ENCODE results near the gene PLXDC2.

The PLXDC2 gene

DNA sequence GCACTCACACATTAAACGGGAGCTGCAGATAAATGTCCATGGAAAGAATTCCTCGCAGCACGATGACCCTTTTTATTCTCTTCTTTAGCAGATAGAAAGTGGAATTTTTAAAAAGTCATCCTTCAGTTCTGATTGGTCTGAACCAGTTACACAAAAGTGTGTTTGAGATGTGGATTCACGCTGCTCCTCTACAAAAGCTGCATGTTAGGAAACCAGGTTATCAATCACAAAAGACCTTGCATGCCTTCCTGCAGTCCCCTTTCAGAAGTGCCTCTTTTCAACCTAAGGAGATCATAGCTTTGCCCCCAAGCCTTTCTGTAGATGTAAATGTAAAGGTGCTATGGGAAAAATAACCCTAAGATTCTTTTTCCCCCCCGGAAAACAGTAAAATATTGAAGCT, 299.7 kb downstream of the PLXDC2 start:
- no peak overlapping the region for H3K4me3 ChIP-seq (ENCODE audit: control insufficient read depth, low read depth, low read length)
- TF ChIP-seq, protein P1, sequence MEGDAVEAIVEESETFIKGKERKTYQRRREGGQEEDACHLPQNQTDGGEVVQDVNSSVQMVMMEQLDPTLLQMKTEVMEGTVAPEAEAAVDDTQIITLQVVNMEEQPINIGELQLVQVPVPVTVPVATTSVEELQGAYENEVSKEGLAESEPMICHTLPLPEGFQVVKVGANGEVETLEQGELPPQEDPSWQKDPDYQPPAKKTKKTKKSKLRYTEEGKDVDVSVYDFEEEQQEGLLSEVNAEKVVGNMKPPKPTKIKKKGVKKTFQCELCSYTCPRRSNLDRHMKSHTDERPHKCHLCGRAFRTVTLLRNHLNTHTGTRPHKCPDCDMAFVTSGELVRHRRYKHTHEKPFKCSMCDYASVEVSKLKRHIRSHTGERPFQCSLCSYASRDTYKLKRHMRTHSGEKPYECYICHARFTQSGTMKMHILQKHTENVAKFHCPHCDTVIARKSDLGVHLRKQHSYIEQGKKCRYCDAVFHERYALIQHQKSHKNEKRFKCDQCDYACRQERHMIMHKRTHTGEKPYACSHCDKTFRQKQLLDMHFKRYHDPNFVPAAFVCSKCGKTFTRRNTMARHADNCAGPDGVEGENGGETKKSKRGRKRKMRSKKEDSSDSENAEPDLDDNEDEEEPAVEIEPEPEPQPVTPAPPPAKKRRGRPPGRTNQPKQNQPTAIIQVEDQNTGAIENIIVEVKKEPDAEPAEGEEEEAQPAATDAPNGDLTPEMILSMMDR (IDR thresholded peaks at IDR 0.05; ENCODE audit: control insufficient read depth, insufficient read depth, low read depth, low read length, missing control alignments): no peak
- no peak for DNase-seq (ENCODE audit: low read depth)

DNA sequence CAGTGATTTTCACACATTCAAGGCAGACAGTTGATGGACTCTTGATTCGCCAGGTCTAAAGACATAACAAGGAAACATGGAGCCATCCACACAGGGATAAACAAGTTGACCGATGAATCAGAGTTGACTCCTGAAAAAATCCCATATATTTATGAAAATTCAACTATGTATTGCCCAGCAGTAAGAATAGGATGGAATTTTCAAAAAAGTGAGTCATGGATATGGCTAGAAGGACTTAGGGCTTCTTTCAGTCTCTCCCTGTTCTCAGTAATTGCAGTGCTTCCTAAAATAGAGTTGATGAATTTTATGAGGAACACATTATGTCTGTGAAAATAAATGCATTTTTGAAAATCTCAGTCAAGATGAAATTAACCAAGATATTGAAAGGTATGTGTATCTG, 301.2 kb downstream of the PLXDC2 start:
- TF ChIP-seq, protein P1 (IDR thresholded peaks at IDR 0.05; ENCODE audit: control insufficient read depth, insufficient read depth, low read depth, low read length, missing control alignments): no peak
- no peak for DNase-seq (ENCODE audit: low read depth)
- no peak overlapping the region for H3K4me3 ChIP-seq (ENCODE audit: control insufficient read depth, low read depth, low read length)

DNA sequence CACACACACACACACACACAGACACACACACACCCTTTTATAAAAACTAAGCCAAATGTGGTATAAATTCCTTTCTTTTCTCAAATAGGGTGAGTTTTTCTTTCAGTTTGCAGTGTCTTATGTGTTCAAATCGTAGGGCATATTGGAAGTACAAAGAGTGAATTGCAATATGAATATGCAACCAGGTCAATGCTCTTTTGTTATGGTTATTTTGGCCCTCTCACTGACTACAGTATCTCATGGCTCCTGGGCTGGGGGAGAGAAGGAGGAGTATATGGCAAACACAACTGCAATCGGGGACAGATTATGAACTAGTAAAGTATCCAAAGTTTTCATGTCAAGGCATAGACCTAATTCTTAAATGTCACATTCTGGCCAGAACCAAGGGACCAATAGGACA, 301.9 kb downstream of the PLXDC2 start:
- DNase-seq (ENCODE audit: low read depth): no peak
- TF ChIP-seq, protein P1 (IDR thresholded peaks at IDR 0.05; ENCODE audit: control insufficient read depth, insufficient read depth, low read depth, low read length, missing control alignments): no peak
- H3K4me3 ChIP-seq (ENCODE audit: control insufficient read depth, low read depth, low read length): no peak overlapping the region

DNA sequence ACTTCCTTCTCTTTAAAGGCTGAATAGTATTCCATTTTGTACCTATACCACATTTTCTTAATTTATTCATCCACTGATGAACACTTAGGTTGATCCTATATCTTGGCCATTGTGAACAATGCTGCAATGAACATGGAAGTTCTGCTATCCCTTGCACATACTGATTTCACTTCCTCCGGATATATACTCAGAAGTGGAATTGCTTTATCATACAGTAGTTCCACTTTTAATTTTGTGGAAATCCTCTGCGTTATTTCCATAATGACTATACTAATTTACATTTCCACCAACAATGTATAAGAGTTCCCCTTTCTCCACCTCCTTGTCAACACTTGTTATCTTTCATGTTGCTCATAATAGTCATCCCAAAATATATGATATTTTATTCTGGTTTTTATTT, 312.6 kb downstream of the PLXDC2 start:
- no peak overlapping the region for H3K4me3 ChIP-seq (ENCODE audit: control insufficient read depth, low read depth, low read length)
- no peak for DNase-seq (ENCODE audit: low read depth)
- TF ChIP-seq, protein P1 (IDR thresholded peaks at IDR 0.05; ENCODE audit: control insufficient read depth, insufficient read depth, low read depth, low read length, missing control alignments): no peak

DNA sequence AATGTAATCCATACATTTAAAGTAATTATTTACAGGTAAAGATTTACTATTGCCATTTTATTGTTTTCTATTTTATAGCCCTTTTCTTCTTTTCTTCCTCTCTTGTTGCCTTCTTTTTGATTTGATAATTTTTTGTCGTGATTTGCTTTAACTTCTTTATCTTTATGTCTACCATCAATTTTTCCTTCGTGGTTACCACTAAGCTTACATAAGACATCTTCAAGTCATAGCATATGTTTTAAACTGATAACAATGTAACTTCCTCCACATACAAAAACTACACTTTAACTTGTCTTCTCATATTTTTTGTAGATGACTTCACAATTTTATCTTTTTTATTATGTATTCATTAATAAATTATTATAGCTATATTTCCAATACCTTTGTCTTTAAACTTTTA, 316.6 kb downstream of the PLXDC2 start:
- no peak for DNase-seq (ENCODE audit: low read depth)

DNA sequence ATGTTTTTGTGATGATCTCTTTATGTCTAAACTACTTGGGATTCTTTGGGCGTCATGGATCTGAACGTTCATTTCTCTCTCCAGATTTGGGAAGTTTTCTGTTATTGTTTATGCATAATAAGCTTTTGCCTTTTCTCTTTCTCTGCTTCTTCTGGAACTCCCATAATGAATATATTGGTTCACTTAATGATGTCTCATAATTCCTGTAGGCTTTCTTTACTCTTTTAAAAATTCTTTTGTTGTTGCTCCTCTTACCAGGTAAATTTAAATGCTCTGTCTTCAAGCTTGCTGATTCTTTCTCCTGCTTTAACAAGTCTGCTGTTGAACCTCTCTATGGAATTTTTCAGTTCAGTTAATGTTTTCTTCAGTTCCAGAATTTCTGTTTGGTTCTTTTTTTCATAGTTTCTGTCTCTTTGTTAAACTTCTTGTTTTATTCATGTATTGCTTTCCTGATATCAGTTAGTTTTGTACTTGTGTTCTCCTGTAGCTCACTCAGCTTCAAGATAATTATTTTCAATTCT, 317.5 kb downstream of the PLXDC2 start:
- DNase-seq (ENCODE audit: low read depth): no peak
- no peak overlapping the region for H3K4me3 ChIP-seq (ENCODE audit: control insufficient read depth, low read depth, low read length)
- TF ChIP-seq, protein P1 (IDR thresholded peaks at IDR 0.05; ENCODE audit: control insufficient read depth, insufficient read depth, low read depth, low read length, missing control alignments): no peak

More for the DNA sequence above, 316.6 kb downstream of the PLXDC2 start:
- TF ChIP-seq, protein P1 (IDR thresholded peaks at IDR 0.05; ENCODE audit: control insufficient read depth, insufficient read depth, low read depth, low read length, missing control alignments): no peak
- H3K4me3 ChIP-seq (ENCODE audit: control insufficient read depth, low read depth, low read length): no peak overlapping the region

DNA sequence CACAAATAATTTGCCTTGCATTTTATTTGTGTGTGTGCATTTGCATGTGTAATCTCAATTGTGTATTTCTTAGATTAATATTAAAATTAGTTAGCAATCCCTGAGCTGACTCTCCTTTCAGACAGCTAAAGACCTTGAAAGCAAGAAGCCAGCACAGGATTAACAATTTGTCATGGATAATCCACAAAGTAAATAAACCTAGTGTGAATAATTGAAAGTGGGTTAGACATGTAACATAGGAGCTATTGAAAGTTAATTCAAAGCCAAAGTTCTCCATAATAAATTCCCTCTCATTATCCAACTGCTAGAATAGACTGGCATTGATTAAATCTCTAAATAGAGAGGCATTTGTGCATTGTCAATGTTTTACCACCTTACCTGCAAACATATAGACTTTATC, 326.1 kb downstream of the PLXDC2 start:
- TF ChIP-seq, protein P1 (IDR thresholded peaks at IDR 0.05; ENCODE audit: control insufficient read depth, insufficient read depth, low read depth, low read length, missing control alignments): no peak
- no peak overlapping the region for H3K4me3 ChIP-seq (ENCODE audit: control insufficient read depth, low read depth, low read length)
- no peak for DNase-seq (ENCODE audit: low read depth)
